AML-193 (cell line): ENCODE results near the gene ATRN.

Experiments used
- DNase-seq, 2 experiments: peaks; one replicate each; lab custom pipeline; 2025; lab: John Stamatoyannopoulos, UW

Gene ATRN

DNA sequence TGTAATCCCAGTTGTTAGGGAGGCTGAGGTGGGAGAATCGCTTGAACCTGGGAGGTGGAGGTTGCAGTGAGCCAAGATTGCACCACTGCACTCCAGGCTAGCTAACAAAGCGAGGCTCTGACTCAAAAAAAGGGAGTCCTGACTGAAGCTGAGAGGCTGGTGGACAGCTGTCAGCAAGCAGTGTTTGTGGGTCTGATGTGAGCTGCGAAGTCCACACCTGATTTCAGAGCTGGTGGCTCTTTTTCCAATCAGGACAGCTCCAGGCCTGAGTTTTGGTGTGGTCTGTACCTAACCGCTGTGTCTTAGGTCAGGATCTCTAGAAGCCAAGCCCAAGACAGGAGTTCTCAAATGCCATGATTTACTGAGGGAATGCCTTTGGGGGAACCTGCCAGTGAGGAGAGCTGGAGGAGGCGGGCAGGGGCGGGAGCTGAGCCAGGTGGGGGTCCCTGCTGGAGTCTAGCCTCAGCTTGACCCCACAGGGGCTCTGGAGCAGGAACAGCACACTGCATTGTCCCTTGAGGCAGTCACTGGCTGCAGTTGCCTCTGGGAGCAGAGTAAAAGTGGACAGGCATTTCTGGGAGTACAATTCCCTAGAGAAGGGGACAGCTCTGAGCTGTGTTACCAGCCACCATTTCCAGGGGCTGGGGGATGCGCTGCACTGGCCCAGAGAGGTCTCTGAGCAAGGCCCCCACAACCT lies 187.3 kb downstream of the ATRN start:
- DNase-seq: no peak

GRCh38 chr20:3658716-3659491 lies 188.1 kb downstream of the ATRN start:
- DNase-seq: no peak

- no peak for DNase-seq
Measured at GRCh38 chr20:3659492-3660261, 188.9 kb downstream of the ATRN start.

GRCh38 chr20:3660262-3661059 lies 189.6 kb downstream of the ATRN start:
- DNase-seq: no peak

GRCh38 chr20:3661060-3661813 lies 190.4 kb downstream of the ATRN start:
- DNase-seq: no peak

DNA sequence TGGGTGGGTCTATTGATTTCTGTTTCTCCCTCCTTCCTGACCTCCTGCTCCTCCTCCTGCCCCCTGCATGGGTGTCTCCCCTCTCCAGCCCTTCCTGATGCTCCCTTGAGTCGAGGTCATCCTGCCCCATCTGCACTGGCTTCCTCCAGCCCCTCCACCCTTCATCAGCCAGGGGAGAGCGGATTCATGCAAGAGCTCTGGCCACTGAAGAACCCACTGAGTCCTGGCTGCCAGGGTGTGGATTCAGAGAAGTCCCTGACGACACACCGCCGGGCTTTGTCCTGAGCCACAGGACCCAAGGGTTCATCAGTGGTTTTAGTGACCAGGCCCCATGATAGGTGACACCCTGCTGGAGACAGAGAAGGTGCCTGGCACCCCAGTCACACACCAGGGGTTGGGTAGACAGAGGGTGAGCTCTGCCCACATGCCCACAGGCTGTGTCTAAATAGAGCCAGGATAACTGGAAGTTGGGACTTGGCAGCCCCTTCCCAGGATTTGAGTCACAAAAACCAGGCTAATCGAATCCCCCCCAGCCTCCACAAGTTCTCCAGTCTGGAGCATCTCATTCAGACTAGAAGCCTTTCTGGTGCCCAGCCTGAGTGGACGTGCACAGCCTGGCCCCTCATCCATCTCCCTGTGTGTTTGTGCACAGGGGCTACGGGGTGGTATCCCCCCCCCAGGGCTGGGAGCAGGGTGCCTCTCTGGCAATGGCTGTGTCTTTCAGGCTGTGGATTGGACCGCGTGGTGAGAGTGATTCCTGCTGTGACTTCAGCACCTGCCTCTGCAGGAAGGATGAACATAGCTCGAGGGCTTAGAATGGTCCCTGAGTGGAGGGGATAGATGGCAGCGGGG lies 191.2 kb downstream of the ATRN start:
- DNase-seq: no peak

DNA sequence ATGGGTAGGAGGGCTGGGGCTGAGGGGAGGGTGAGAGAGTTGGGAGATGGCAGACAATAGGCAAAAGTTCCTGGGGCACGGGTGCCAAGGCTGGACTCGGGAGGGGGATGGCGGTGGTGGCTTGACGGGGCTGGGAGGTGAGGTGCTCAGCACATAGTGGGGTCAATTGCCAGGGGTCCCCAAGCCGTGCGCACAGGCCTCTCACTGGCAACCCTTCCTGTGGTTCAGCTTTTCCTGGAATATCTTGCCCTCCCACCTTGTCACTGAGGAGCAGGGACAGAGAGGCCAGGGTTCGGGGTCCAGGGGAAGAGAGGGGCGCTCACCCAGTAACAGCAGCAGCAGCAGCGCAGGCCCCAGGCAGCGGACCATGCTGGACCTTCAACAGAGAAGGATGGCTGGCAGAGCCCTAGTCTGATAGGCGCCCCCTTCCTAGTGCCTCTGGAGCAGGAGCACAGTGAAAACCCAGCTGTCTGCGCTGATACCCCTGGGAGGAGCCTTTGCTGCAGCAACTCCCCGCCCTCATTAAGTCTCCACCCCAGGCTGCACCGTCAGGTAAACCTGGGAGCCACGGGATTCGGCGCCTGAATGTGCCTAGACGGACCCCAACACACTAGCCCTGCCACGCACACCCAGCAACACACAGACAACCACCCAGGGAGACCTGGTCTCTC lies 192.3 kb downstream of the ATRN start, which contains the start of gene GFRA4:
GFRA4 (minus strand) TSS at position 369 of the 671 bp plus-strand sequence; CDS start at position 369, 0 bp downstream.
- DNase-seq: no peak

DNA sequence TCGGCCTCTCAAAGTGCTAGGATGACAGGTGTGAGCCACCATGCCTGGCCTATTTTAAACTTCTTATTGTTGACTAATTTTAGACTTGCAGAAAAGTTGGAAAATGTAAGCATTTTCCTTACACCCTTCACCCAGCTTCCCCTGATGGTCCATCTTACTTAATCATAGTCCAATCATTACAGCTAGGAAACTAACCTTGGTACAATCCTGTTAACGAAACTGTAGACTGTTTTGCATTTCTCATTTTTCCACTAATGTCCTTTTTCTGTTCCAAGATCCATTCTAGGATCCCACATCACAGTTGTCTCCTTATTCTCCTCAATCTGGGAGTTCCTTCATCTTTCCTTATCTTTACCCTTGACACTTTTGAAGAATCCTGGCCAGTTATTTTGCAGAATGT lies 193.0 kb downstream of the ATRN start:
- no peak for DNase-seq

GRCh38 chr20:3667434-3668037 lies 196.7 kb downstream of the ATRN start:
- DNase-seq: no peak

GRCh38 chr20:3669710-3670367 lies 199.0 kb downstream of the ATRN start:
- no peak for DNase-seq

DNA sequence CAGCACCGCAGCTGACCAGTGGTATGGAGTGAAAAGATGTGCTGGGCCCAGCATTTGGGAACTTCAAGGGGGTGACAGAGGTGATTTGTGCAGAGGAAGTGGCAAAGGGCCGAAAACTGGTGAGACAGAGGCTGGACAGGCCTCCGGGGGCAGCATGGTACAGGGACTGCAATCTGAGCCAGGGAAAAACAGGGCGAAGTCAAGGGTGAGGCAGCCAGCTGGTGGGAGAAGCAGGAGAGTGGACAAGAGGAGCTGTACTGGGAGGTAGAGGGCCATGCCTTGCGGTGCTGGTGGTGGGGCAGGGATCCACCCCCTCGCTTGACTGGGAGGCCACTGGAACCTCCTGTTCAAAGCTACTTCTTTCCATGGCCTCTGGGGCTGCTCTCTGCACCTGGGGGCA lies 199.7 kb downstream of the ATRN start:
- no peak for DNase-seq

- DNase-seq: no peak
Measured at GRCh38 chr20:3670945-3671344, 200.1 kb downstream of the ATRN start.

GRCh38 chr20:3671986-3672546 lies 201.2 kb downstream of the ATRN start:
- DNase-seq: no peak

DNA sequence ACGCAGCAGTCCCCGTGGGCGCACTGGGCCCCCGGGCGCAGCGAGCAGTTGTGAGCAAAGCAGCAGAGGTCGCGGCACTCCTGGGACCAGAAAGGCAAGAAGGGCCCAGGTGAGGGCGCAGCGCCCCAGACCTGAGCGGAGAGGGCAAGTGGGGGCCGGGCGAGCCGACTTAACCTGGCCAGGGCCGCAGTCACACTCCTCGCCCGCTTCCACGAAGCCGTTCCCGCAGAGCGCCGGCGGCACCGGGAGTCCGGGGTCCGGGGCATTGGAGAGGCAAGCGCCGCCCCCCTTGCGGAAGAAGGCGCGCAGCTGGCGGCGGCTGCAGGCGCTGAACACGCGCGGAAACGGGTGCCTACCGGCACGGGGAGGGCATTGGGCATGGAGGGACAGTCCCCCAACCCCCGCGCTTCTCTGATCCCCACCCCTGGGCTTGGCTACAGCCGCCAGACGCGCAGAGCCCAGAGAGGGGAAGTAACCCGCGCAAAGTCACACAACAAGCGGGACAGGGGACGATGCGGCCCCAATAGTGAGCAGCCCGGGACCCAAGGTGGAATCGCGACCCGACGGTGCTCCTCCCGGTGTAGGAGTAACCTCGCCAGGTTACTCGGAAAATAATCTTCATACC lies 201.8 kb downstream of the ATRN start:
- DNase-seq: no peak

GRCh38 chr20:3673221-3674070 lies 202.6 kb downstream of the ATRN start:
- no peak for DNase-seq

DNA sequence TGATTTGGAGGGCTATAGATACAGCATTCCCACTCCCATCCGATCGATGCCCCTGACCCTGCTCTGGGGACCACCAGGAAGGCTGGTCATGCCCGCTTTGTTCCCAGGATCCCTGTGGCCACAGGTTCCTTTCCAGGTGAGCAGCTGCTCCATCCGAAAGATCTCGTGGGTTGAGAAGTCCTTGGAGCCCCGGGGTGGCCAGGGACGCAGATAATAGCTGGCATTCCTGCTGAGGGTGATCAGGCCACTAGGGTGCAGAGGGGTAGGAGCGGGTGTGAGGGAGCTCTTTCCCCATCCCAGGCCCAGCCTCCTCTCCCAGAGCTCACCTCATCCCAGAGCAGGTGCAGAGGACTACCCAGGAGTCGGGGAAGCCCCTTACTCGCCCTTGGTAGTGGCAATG lies 203.6 kb downstream of the ATRN start:
- DNase-seq: no peak
